ENCODE measurements around the gene C16orf86. TPM values are rescaled to one million over a fixed set of nuclear protein-coding genes. Genes with fewer than 3 reads are reported as not detected.
A peak's percentile ranks its signal among the peaks of the same experiment; 100 is the strongest.

C16orf86 gene
- total RNA-seq (ENCODE audit: unreplicated experiment): 1.8 TPM
- long read RNA-seq, partial matches to known transcripts: 1 of 3 reads
- long read RNA-seq, other reads (novel, unspliced or antisense): 1 of 3 reads

- DNase-seq (ENCODE audit: low spot score): peak; percentile 87
- no peak within 1 kb of the TSS for H3K27ac Mint-ChIP-seq (ENCODE audit: unreplicated experiment)
- no peaks in the 10 kb centered on the region for H3K9me3 Mint-ChIP-seq (ENCODE audit: unreplicated experiment)
- peaks cover 22% of the 10 kb centered on the region for H3K27me3 Mint-ChIP-seq (ENCODE audit: unreplicated experiment)
- H3K4me1 Mint-ChIP-seq (ENCODE audit: unreplicated experiment): peaks cover 17% of the 10 kb centered on the region
- H3K36me3 Mint-ChIP-seq (ENCODE audit: low read depth, unreplicated experiment): peaks cover 11% of the 10 kb centered on the region
- H3K4me3 Mint-ChIP-seq (ENCODE audit: unreplicated experiment): peak within 1 kb of the TSS; percentile 86
- no peak for TF ChIP-seq CTCF (IDR thresholded peaks at IDR 0.05; ENCODE audit: unreplicated experiment)
Observed at GRCh38 chr16:67666559-67667452, at the start of gene C16orf86, which contains the start of gene ENKD1. Gene C16orf86 (plus strand): TSS chr16:67666814. CDS start chr16:67666971, 157 bp downstream. Gene ENKD1 (minus strand): TSS chr16:67666750. CDS start chr16:67666442, 308 bp downstream.

DNA sequence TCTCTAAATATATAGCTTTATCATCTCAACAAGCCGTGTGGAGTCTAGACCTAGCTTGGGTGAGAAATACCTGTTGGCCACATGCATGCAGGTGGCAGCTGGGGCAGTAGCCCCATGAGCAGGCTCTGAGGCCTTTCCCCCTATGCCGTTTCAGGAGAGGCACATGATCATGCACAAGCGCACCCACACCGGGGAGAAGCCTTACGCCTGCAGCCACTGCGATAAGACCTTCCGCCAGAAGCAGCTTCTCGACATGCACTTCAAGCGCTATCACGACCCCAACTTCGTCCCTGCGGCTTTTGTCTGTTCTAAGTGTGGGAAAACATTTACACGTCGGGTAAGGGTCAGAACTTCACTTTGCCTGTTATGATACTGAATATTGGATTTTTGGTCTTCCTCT, 38.4 kb upstream of the C16orf86 start:
- peaks cover 34% of the 10 kb centered on the region for H3K36me3 Mint-ChIP-seq (ENCODE audit: low read depth, unreplicated experiment)
- no peaks in the 10 kb centered on the region for H3K9me3 Mint-ChIP-seq (ENCODE audit: unreplicated experiment)

DNA sequence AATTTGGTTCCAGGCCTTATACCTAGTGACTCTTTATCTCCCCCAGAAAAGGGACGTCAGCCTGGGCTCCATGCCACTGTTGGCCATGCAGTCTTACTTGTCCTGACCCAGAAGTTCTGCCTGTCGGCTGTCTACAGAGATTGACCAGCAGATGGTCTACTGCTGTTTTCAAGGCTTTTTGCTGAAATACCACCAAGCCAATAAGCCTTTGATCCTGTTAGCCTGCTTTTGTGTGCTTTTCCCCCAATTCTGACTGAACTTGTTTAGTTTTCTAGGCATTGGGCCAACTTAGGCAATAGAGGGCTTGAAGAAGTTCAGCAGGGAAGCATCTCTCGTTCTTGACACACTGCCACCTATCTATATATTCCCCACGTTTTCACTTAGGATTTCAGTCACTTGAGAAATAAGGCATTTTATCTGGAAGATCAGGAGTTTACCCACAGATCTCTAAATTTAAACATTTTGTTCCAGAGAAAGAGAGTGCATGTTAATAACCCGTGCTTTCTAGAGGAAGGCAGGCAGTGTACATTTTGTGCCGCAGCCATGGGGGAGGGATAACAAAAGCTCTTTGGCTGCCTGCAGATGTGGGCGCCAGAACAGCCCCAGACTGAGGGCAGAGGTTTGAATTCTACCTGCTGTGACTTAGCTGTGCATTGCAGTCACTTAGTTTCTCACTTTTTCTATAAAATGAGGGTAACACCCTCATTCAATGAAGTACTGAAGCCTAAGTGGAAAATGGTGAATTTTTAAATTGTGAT, 34.0 kb upstream of the C16orf86 start:
- no peak overlapping the region for H3K4me3 Mint-ChIP-seq (ENCODE audit: unreplicated experiment)
- H3K27me3 Mint-ChIP-seq (ENCODE audit: unreplicated experiment): peaks cover 1% of the 10 kb centered on the region
- H3K4me1 Mint-ChIP-seq (ENCODE audit: unreplicated experiment): peaks cover 3% of the 10 kb centered on the region
- TF ChIP-seq CTCF (IDR thresholded peaks at IDR 0.05; ENCODE audit: unreplicated experiment): no peak
- H3K9me3 Mint-ChIP-seq (ENCODE audit: unreplicated experiment): no peaks in the 10 kb centered on the region
- H3K27ac Mint-ChIP-seq (ENCODE audit: unreplicated experiment): no peak overlapping the region
- no peak for DNase-seq (ENCODE audit: low spot score)
- peaks cover 31% of the 10 kb centered on the region for H3K36me3 Mint-ChIP-seq (ENCODE audit: low read depth, unreplicated experiment)

More for the DNA sequence above, 38.4 kb upstream of the C16orf86 start:
- Mint-ChIP-seq H3K4me3 (ENCODE audit: unreplicated experiment) (no peak overlapping the region), H3K27me3 (ENCODE audit: unreplicated experiment) (peaks cover 1% of the 10 kb centered on the region), H3K4me1 (ENCODE audit: unreplicated experiment) (peaks cover 3% of the 10 kb centered on the region), H3K27ac (ENCODE audit: unreplicated experiment) (no peak overlapping the region)
- no peak for DNase-seq (ENCODE audit: low spot score)
- TF ChIP-seq CTCF (IDR thresholded peaks at IDR 0.05; ENCODE audit: unreplicated experiment): no peak

- Mint-ChIP-seq H3K9me3 (ENCODE audit: unreplicated experiment) (no peaks in the 10 kb centered on the region), H3K36me3 (ENCODE audit: low read depth, unreplicated experiment) (peaks cover 20% of the 10 kb centered on the region), H3K27me3 (ENCODE audit: unreplicated experiment) (peaks cover 5% of the 10 kb centered on the region), H3K27ac (ENCODE audit: unreplicated experiment) (no peak overlapping the region), H3K4me3 (ENCODE audit: unreplicated experiment) (no peak overlapping the region), H3K4me1 (ENCODE audit: unreplicated experiment) (peaks cover 3% of the 10 kb centered on the region)
- no peak for TF ChIP-seq CTCF (IDR thresholded peaks at IDR 0.05; ENCODE audit: unreplicated experiment)
- DNase-seq (ENCODE audit: low spot score): no peak
Observed at GRCh38 chr16:67636713-67637112, 29.9 kb upstream of the C16orf86 start.

All from endothelial cell (in vitro differentiated cells).